GM12801 (cell line): ENCODE results near the gene MPZL2.

Source experiments
- CTCF ChIP-seq: IDR thresholded peaks from one replicate; pipeline ENCODE4 v1.5.1; 2011; ENCODE audit warnings: control low read depth; ENCODE audit not compliant: insufficient read length; ENCODE audit errors: extremely low read depth

MPZL2 gene

GRCh38 chr11:118251858-118252652 is 12.0 kb downstream of the MPZL2 start, which contains the start of gene MPZL3:
MPZL3 (minus strand) TSS chr11:118252365; CDS start chr11:118252294, 71 bp downstream.
- no peak for TF ChIP-seq CTCF

- TF ChIP-seq CTCF, result no peak
Measured at GRCh38 chr11:118247041-118247440, 17.1 kb downstream of the MPZL2 start.

GRCh38 chr11:118245936-118246562 is 18.0 kb downstream of the MPZL2 start:
- TF ChIP-seq CTCF, result no peak

- TF ChIP-seq CTCF, result no peak
Measured at GRCh38 chr11:118243993-118244762, 19.9 kb downstream of the MPZL2 start.

- TF ChIP-seq CTCF, result no peak
Measured at GRCh38 chr11:118243161-118243560, 20.9 kb downstream of the MPZL2 start.

GRCh38 chr11:118241764-118242098 is 22.4 kb downstream of the MPZL2 start:
- no peak for TF ChIP-seq CTCF
